ENCODE measurements around the gene ITGAL.

DNA sequence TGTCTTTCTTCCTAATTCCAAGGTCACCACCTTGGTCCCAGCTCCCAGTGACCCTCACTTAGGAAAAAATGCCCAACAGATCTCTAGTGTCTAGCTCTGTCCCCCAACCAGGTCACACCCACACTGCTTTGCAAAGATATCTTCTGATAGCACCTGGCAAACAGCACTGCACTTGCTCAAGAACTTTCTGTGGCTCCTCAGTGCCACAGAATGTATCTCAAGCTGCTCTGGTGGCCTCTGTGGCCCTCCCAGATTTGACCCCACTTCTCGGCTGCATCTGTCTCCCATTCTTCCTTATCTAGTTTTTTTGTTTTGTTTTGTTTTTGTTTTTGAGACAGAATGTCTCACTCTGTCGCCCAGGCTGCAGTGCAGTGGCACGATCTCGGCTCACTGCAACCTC lies 94.0 kb downstream of the ITGAL start:
- TF ChIP-seq, protein P1, sequence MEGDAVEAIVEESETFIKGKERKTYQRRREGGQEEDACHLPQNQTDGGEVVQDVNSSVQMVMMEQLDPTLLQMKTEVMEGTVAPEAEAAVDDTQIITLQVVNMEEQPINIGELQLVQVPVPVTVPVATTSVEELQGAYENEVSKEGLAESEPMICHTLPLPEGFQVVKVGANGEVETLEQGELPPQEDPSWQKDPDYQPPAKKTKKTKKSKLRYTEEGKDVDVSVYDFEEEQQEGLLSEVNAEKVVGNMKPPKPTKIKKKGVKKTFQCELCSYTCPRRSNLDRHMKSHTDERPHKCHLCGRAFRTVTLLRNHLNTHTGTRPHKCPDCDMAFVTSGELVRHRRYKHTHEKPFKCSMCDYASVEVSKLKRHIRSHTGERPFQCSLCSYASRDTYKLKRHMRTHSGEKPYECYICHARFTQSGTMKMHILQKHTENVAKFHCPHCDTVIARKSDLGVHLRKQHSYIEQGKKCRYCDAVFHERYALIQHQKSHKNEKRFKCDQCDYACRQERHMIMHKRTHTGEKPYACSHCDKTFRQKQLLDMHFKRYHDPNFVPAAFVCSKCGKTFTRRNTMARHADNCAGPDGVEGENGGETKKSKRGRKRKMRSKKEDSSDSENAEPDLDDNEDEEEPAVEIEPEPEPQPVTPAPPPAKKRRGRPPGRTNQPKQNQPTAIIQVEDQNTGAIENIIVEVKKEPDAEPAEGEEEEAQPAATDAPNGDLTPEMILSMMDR (conservative IDR thresholded peaks at IDR 0.05), result no peak
- TF ChIP-seq ZFX (IDR thresholded peaks at IDR 0.05), result no peak
